Endodermal cell (in vitro differentiated cells): ENCODE data around the gene PHTF1. TPM values are rescaled to one million over a fixed set of nuclear protein-coding genes. Genes with fewer than 3 reads are reported as not detected.

Source experiments
- DNase-seq: peaks from one replicate; pipeline ENCODE4 v3.0.0-alpha.2; 2017
- H3K27ac ChIP-seq: 2 replicates; pipeline ENCODE4 v1.5.1; 2013; ENCODE audit warnings: mild to moderate bottlenecking, low read depth, low read length, moderate library complexity
- H3K27me3 ChIP-seq: 2 replicates; pipeline ENCODE4 v1.6.1; 2013; ENCODE audit warnings: mild to moderate bottlenecking, low read length, moderate library complexity; ENCODE audit not compliant: insufficient read depth, control insufficient read depth, poor library complexity, severe bottlenecking
- H3K36me3 ChIP-seq: 2 replicates; pipeline ENCODE4 v1.7.0; 2013; ENCODE audit warnings: mild to moderate bottlenecking, low read length, moderate library complexity; ENCODE audit not compliant: control insufficient read depth, insufficient read depth
- H3K4me1 ChIP-seq: one replicate; pipeline ENCODE4 v1.7.0; 2013; ENCODE audit warnings: low read length; ENCODE audit not compliant: control insufficient read depth, insufficient read depth
- H3K4me3 ChIP-seq: 2 replicates; pipeline ENCODE4 v1.5.1; 2013; ENCODE audit warnings: mild to moderate bottlenecking, low read length, moderate library complexity
- H3K9ac ChIP-seq: 2 replicates; pipeline ENCODE4 v1.6.1; 2013; ENCODE audit warnings: mild to moderate bottlenecking, low read length, moderate library complexity; ENCODE audit not compliant: poor library complexity, severe bottlenecking; ENCODE audit errors: extremely low read depth
- H3K9me3 ChIP-seq: 2 replicates; pipeline ENCODE4 v1.6.1; 2013; ENCODE audit warnings: mild to moderate bottlenecking, low read length, moderate library complexity; ENCODE audit not compliant: control insufficient read depth
- H3K27ac Mint-ChIP-seq: 2 replicates; pipeline ENCODE4 v1.8.0; 2020; ENCODE audit warnings: mixed read lengths
- H3K27me3 Mint-ChIP-seq: 2 replicates; pipeline ENCODE4 v1.8.0; 2021; ENCODE audit warnings: mild to moderate bottlenecking, mixed read lengths; ENCODE audit not compliant: insufficient read depth
- H3K36me3 Mint-ChIP-seq: 2 replicates; pipeline ENCODE4 v1.8.0; 2020; ENCODE audit warnings: low read depth, mixed read lengths
- H3K4me1 Mint-ChIP-seq: 2 replicates; pipeline ENCODE4 v1.8.0; 2020; ENCODE audit warnings: mixed read lengths
- H3K4me3 Mint-ChIP-seq: 2 replicates; pipeline ENCODE4 v1.8.0; 2020; ENCODE audit warnings: mild to moderate bottlenecking, moderate library complexity, mixed read lengths
- H3K9me3 Mint-ChIP-seq: 2 replicates; pipeline ENCODE4 v1.8.0; 2020; ENCODE audit warnings: mild to moderate bottlenecking, mixed read lengths
- WGBS, 2 experiments: methylation state at CpG; one replicate each; pipeline versions ENCODE4 v1.1.5 to v1.1.7; 2013; ENCODE audit warnings: missing lambda C conversion rate in 2 of 2, mixed read lengths in 1 of 2; ENCODE audit not compliant: insufficient coverage in 1 of 2, insufficient read length in 1 of 2; 5-methylcytosine and 5-hydroxymethylcytosine counted together
- total RNA-seq, 2 donors: library from RNA; stranded (reverse); fragmentation: NEBNext Ultra II Directional in 1 of 2; extraction: Animal tissue kit (Norgen Biotek cat#: 25700) in 1 of 2; gene quantifications; 2 replicates in 1 of 2; 3 replicates in 1 of 2; pipeline ENCODE4 v1.2.1, GENCODE V29; 2021
- TF ChIP-seq, protein P1 (sequence below): fragments of 200-600 bp; sonication (generic); conservative IDR thresholded peaks from 2 replicates; pipeline ENCODE4 v1.5.0; 2021; ENCODE audit warnings: antibody characterized with exemption, mild to moderate bottlenecking

PHTF1 gene
- total RNA-seq, 2 donors from 2014 or later: 43.8 to 56.5 TPM

DNA sequence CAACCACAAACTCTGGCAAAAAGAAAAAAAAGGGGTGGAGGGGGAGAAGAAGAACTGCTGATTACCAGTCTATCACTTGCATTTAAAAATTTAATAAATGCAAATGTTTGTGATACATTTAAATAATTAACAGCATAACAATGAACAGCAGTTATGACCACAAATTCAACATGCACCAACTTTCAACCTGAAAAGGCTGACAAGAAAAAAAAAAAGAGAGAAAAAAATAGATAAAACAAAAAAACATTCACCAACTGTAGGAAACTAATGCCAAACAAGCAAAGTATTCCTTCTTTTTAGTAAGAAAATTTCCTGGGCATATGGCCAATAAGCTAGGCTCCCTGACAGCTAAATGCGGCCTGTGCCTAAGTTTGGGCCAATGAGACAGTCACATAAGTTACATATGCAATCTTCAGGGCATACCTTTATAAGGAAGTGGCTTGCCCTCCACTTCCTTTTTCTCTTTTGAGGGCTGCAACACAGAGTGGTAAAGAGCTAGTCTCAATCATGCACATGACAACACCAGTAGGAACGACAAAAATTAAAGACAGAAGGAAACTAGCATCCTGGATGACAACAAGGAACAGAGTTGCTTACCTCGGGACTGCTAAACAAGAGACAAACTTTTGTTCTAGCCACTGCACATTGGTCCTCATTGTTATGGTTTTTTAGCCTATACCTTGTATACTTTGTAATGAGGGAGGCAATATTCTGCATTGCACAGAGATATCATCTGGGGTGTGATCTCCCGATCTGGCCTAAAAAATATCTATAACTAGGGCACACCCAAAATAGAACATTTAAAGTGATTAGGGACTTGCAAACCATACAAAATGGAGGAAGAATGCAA, 24.2 kb upstream of the PHTF1 start:
- no peaks in the 10 kb centered on the region for H3K4me1 ChIP-seq

DNA sequence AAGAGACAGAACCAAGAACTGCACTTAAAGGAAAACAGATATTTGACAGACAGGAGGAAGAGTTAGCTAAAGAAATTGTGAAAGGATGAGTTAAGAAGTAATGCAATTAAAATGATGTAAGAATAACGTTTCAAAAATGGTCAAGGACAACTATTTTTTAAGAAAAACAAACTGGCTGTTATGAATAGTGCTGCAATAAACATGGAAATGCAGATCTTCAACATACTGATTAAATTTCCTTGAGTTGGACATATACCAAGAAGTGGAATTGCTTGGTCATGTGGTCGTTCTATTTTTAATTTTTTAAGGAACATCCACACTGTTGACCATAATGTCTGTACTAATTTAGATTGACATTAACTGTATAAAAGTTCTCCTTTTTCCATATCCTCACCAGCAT, 23.1 kb upstream of the PHTF1 start:
- H3K4me1 ChIP-seq: no peaks in the 10 kb centered on the region
- Mint-ChIP-seq H3K27ac (no peak overlapping the region), H3K4me1 (peaks cover 5% of the 10 kb centered on the region), H3K9me3 (no peaks in the 10 kb centered on the region), H3K36me3 (peaks cover 11% of the 10 kb centered on the region), H3K27me3 (no peaks in the 10 kb centered on the region), H3K4me3 (no peak overlapping the region)
- H3K27ac ChIP-seq: no peak overlapping the region
- H3K36me3 ChIP-seq: peaks cover 6% of the 10 kb centered on the region
- 95 to 100% methylated on average over 2 of the region's 2 CpGs for WGBS, 2 experiments
- TF ChIP-seq, protein P1, sequence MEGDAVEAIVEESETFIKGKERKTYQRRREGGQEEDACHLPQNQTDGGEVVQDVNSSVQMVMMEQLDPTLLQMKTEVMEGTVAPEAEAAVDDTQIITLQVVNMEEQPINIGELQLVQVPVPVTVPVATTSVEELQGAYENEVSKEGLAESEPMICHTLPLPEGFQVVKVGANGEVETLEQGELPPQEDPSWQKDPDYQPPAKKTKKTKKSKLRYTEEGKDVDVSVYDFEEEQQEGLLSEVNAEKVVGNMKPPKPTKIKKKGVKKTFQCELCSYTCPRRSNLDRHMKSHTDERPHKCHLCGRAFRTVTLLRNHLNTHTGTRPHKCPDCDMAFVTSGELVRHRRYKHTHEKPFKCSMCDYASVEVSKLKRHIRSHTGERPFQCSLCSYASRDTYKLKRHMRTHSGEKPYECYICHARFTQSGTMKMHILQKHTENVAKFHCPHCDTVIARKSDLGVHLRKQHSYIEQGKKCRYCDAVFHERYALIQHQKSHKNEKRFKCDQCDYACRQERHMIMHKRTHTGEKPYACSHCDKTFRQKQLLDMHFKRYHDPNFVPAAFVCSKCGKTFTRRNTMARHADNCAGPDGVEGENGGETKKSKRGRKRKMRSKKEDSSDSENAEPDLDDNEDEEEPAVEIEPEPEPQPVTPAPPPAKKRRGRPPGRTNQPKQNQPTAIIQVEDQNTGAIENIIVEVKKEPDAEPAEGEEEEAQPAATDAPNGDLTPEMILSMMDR: no peak
- no peak overlapping the region for H3K4me3 ChIP-seq
- no peaks in the 10 kb centered on the region for H3K27me3 ChIP-seq
- no peak for DNase-seq
- H3K9me3 ChIP-seq: no peaks in the 10 kb centered on the region
- no peak overlapping the region for H3K9ac ChIP-seq

More for the DNA sequence above, 24.2 kb upstream of the PHTF1 start:
- Histone ChIP-seq H3K9ac (no peak overlapping the region), H3K9me3 (no peaks in the 10 kb centered on the region), H3K27ac (no peak overlapping the region), H3K4me3 (no peak overlapping the region), H3K27me3 (no peaks in the 10 kb centered on the region), H3K36me3 (peaks cover 6% of the 10 kb centered on the region)
- no peak overlapping the region for H3K4me3 Mint-ChIP-seq
- DNase-seq: no peak
- TF ChIP-seq, protein P1: no peak
- H3K36me3 Mint-ChIP-seq: peaks cover 8% of the 10 kb centered on the region
- H3K27me3 Mint-ChIP-seq: no peaks in the 10 kb centered on the region
- no peaks in the 10 kb centered on the region for H3K9me3 Mint-ChIP-seq
- H3K4me1 Mint-ChIP-seq: peaks cover 6% of the 10 kb centered on the region
- 86 to 97% methylated on average over 3 to 4 of the region's 4 CpGs for WGBS, 2 experiments
- H3K27ac Mint-ChIP-seq: no peak overlapping the region

DNA sequence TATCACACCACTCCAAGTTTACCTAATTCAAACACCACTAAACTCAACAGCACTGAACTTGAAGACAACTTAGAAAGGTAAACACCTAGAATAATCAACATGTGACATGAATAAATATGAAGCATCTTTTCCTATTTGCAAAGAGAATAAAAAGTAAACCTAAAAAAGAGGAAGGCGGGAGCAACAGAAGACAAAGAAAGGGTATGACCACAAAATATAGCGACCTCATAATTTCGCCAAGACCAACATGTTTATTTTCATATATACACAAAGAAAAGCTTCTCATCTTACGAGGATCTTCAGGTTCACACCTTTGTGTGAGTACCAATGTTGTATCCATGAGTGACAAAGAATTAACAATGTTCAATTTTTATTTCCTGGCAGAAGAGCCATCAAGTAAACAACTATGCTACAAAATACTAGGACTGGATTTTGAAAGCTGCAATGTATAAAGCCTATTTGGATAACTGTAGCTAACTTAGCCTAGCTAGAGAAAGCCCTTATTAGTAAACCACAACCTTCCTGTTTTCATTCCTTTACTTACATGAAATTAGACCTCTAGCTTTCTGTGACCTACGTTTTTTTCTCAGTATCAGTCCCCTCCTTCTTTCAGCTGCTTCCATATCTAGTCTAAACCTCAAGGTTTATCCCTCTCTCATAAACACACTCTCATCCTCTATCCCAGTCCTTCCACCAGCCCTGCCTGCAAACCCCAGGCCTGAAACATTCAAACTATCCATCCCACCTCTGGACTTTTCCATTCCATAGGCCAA, 21.3 kb upstream of the PHTF1 start:
- H3K4me1 ChIP-seq: no peaks in the 10 kb centered on the region
- H3K9ac ChIP-seq: no peak overlapping the region
- no peaks in the 10 kb centered on the region for H3K9me3 ChIP-seq
- no peak overlapping the region for H3K27ac ChIP-seq
- H3K36me3 Mint-ChIP-seq: peaks cover 19% of the 10 kb centered on the region
- H3K36me3 ChIP-seq: peaks cover 16% of the 10 kb centered on the region
- no peak for DNase-seq
- H3K27me3 ChIP-seq: no peaks in the 10 kb centered on the region
- WGBS, 2 experiments: 73 to 82% methylated on average over 2 to 5 of the region's 5 CpGs
- TF ChIP-seq, protein P1: no peak
- H3K27me3 Mint-ChIP-seq: no peaks in the 10 kb centered on the region
- no peak overlapping the region for H3K27ac Mint-ChIP-seq
- peaks cover 5% of the 10 kb centered on the region for H3K4me1 Mint-ChIP-seq
- no peak overlapping the region for H3K4me3 ChIP-seq
- no peak overlapping the region for H3K4me3 Mint-ChIP-seq
- H3K9me3 Mint-ChIP-seq: no peaks in the 10 kb centered on the region
